ENCODE results near the gene CHAT. TPM values are rescaled to one million over a fixed set of nuclear protein-coding genes. Genes with fewer than 3 reads are reported as not detected.
A peak's percentile ranks its signal among the peaks of the same experiment; 100 is the strongest.

CHAT gene
- total and polyA plus RNA-seq, 3 donors from 2014 or later, result 0.75 to 1.7 (median 0.93) TPM

GRCh38 chr10:49593564-49593875 is 20.3 kb upstream of the CHAT start:
- no peak overlapping the region for H3K4me3 ChIP-seq
- WGBS, 2 donors, result 79 to 87% methylated on average over 6 of the region's 6 CpGs
- no peaks in the 10 kb centered on the region for H3K9me3 ChIP-seq
- intact Hi-C loops (cut with DNase I; ENCODE audit: low total_unique reads), result no loop called here
- TF ChIP-seq, protein P1, sequence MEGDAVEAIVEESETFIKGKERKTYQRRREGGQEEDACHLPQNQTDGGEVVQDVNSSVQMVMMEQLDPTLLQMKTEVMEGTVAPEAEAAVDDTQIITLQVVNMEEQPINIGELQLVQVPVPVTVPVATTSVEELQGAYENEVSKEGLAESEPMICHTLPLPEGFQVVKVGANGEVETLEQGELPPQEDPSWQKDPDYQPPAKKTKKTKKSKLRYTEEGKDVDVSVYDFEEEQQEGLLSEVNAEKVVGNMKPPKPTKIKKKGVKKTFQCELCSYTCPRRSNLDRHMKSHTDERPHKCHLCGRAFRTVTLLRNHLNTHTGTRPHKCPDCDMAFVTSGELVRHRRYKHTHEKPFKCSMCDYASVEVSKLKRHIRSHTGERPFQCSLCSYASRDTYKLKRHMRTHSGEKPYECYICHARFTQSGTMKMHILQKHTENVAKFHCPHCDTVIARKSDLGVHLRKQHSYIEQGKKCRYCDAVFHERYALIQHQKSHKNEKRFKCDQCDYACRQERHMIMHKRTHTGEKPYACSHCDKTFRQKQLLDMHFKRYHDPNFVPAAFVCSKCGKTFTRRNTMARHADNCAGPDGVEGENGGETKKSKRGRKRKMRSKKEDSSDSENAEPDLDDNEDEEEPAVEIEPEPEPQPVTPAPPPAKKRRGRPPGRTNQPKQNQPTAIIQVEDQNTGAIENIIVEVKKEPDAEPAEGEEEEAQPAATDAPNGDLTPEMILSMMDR (IDR thresholded peaks at IDR 0.05), result no peak
- no peak for TF ChIP-seq POLR2A (IDR thresholded peaks at IDR 0.05)
- no peak for DNase-seq
- no peaks in the 10 kb centered on the region for H3K27me3 ChIP-seq
- H3K4me1 ChIP-seq, result no peaks in the 10 kb centered on the region
- H3K36me3 ChIP-seq (ENCODE audit: low read depth, missing control alignments), result no peaks in the 10 kb centered on the region
- no peak overlapping the region for H3K27ac ChIP-seq

- no peaks in the 10 kb centered on the region for H3K4me1 ChIP-seq
- intact Hi-C loops (cut with DNase I; ENCODE audit: low total_unique reads), result no loop called here
- TF ChIP-seq, protein P1 (IDR thresholded peaks at IDR 0.05), result no peak
- TF ChIP-seq POLR2A (IDR thresholded peaks at IDR 0.05), result no peak
- WGBS, 2 donors, result 69 to 74% methylated on average over 4 of the region's 4 CpGs
- no peak overlapping the region for H3K4me3 ChIP-seq
- H3K36me3 ChIP-seq (ENCODE audit: low read depth, missing control alignments), result no peaks in the 10 kb centered on the region
- no peaks in the 10 kb centered on the region for H3K27me3 ChIP-seq
- H3K27ac ChIP-seq, result no peak overlapping the region
- H3K9me3 ChIP-seq, result no peaks in the 10 kb centered on the region
- DNase-seq, result no peak
These were observed 19.8 kb upstream of the CHAT start for GRCh38 chr10:49593998-49594397.

GRCh38 chr10:49594594-49594993 is 19.2 kb upstream of the CHAT start:
- no peaks in the 10 kb centered on the region for H3K27me3 ChIP-seq
- peak; percentile 67 for DNase-seq
- 16 to 42% methylated on average over 6 of the region's 6 CpGs for WGBS, 2 donors
- no peak overlapping the region for H3K27ac ChIP-seq
- H3K4me1 ChIP-seq, result no peaks in the 10 kb centered on the region
- no peaks in the 10 kb centered on the region for H3K36me3 ChIP-seq (ENCODE audit: low read depth, missing control alignments)
- no peak overlapping the region for H3K4me3 ChIP-seq
- no peaks in the 10 kb centered on the region for H3K9me3 ChIP-seq
- intact Hi-C loops (cut with DNase I; ENCODE audit: low total_unique reads), result no loop called here
- TF ChIP-seq, protein P1 (IDR thresholded peaks at IDR 0.05), result peak; percentile 39 to 78 (median 64)
- TF ChIP-seq POLR2A (IDR thresholded peaks at IDR 0.05), result no peak

DNA sequence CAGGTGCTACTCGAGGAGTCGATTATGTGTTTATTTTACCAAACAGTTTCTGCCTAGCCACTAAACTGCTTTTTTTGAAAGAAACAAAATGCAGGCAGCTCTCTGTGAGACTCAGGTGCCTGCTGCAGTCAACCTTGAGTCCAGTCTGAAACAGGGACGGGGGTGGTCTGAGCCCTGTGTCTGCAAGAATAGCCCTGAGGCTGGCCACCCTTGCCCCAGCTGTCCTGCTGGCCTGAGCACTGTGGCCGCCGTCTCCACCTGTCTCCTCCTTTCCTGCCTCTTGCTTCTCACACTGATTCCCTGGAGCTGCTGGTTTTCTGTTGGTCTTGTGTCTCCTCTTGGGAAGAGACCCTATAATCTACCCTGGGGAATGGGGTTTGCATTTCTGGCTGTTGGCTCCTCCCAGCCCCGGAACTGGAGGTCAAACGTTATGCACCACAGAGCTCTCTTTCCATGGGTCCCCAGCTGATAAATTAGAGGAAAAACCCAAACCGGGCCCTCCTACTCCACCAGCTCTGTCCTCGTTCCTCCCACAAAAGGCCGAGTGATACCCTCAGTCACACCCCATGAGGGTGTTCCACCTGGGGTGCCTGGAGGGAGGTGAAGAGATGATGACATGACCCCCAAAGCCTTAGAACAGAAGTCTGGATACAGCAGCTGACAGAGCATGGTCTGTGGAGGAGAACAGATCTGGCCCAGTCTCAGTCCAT is 18.7 kb upstream of the CHAT start:
- no peak for DNase-seq
- Histone ChIP-seq H3K27ac (no peak overlapping the region), H3K27me3 (no peaks in the 10 kb centered on the region), H3K4me1 (no peaks in the 10 kb centered on the region), H3K4me3 (no peak overlapping the region), H3K9me3 (no peaks in the 10 kb centered on the region), H3K36me3 (ENCODE audit: low read depth, missing control alignments) (no peaks in the 10 kb centered on the region)
- TF ChIP-seq, protein P1 (IDR thresholded peaks at IDR 0.05), result no peak
- intact Hi-C loops (cut with DNase I; ENCODE audit: low total_unique reads), result no loop called here
- WGBS, 2 donors, result 64 to 67% methylated on average over 5 to 10 of the region's 10 CpGs
